SU-DHL-6 (cell line): Measurements from ENCODE around the gene NPB.

Experiments
- CTCF ChIP-seq: fragments of 200-600 bp; sonication (generic); IDR thresholded peaks from one replicate; pipeline ENCODE4 v1.5.1; 2017; ENCODE audit warnings: antibody characterized with exemption, mild to moderate bottlenecking, low read length, moderate library complexity; ENCODE audit not compliant: insufficient read depth, poor library complexity, severe bottlenecking
- EZH2phosphoT487 ChIP-seq: fragments of 200-600 bp; sonication (generic), shearing (Covaris generic); conservative IDR thresholded peaks from 2 replicates; pipeline ENCODE4 v1.6.1; 2018; ENCODE audit warnings: mild to moderate bottlenecking, antibody characterized with exemption, low read length, moderate library complexity, mixed read lengths

DNA sequence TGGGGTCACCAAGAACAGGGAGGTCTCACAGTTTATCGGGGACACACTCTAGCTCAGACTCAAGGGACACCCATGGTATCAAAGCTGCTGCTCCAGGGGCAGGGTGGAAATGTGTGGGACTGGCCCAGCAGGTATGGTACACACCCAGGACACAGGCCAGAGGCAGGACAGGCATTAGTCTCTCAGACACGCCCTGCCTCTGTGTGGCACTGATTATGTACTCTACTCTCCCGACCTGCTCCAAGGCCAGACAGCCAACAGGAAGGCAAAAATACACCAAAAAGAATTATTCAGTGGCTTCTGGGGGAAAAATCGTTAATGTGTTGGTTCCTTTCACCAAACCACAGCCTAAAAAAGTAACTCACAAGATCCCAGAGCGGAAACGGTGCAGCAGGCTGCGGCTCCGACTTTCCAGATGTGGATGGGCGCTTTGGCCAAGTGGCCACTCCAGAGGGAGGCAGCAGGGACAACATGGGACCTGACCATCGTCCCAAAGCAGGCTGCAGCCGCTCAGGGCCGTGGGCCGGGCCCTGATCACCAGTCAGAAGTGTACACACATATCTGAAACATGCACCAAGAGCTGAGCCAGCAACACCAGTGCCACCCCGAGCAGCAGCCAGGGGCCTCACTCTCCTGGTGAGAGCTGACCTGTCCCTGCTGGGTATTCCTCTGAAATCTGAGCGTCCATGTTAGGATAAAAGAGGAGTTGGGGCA is 17.0 kb downstream of the NPB start:
- TF ChIP-seq CTCF = no peak
- no peak for TF ChIP-seq EZH2phosphoT487
